Endothelial cell of umbilical vein (primary cell): ENCODE measurements around the gene ITPRIP.

Experiments used
- CTCF ChIP-seq, 2 donors: IDR thresholded peaks; 1 replicate in 1 of 2; 2 replicates in 1 of 2; pipeline ENCODE4 v1.5.1; 2011; ENCODE audit warnings: low read length in 2 of 2, mild to moderate bottlenecking in 2 of 2, moderate library complexity in 2 of 2, control low read depth in 1 of 2, inconsistent platforms in 1 of 2, low read depth in 1 of 2; ENCODE audit not compliant: insufficient read depth in 1 of 2; ENCODE audit errors: extremely low read depth in 1 of 2
- EZH2 ChIP-seq: IDR thresholded peaks from 2 replicates; pipeline ENCODE4 v1.6.1; 2012; ENCODE audit warnings: borderline replicate concordance, low read depth, mild to moderate bottlenecking, moderate library complexity, low read length, inconsistent platforms; ENCODE audit not compliant: severe bottlenecking
- GATA2 ChIP-seq: IDR thresholded peaks from 2 replicates; pipeline ENCODE4 v1.7.0; 2011; ENCODE audit warnings: low read depth, mild to moderate bottlenecking, moderate library complexity, mixed read lengths, low read length; ENCODE audit not compliant: insufficient read length, insufficient read depth
- JUN ChIP-seq: IDR thresholded peaks from 2 replicates; pipeline ENCODE4 v1.6.1; 2011; ENCODE audit warnings: borderline replicate concordance, low read depth; ENCODE audit not compliant: insufficient read length, insufficient read depth
- MAX ChIP-seq: IDR thresholded peaks from 2 replicates; pipeline ENCODE4 v1.6.1; 2011; ENCODE audit not compliant: insufficient read depth, insufficient read length
- MYC ChIP-seq: IDR thresholded peaks from one replicate; pipeline ENCODE4 v1.6.1; 2011; ENCODE audit warnings: mild to moderate bottlenecking, low read depth, low read length
- POLR2A ChIP-seq: IDR thresholded peaks from 2 replicates; pipeline ENCODE4 v1.6.1; 2012; ENCODE audit warnings: low read depth, mild to moderate bottlenecking, control low read depth, low read length
- POLR2AphosphoS5 ChIP-seq: IDR thresholded peaks from 2 replicates; pipeline ENCODE4 v1.6.1; 2012; ENCODE audit warnings: low read depth, mild to moderate bottlenecking, control low read depth, low read length, moderate library complexity; ENCODE audit not compliant: insufficient read depth

GRCh38 chr10:104317726-104318299 lies 20.5 kb downstream of the ITPRIP start:
- TF ChIP-seq JUN (no peak), POLR2A (no peak), CTCF (IDR thresholded peaks at IDR 0.05; ENCODE audit: extremely low read depth in 1 of 2, insufficient read depth in 1 of 2, low read depth in 1 of 2, low read length in 2 of 2) (no peak), MYC (no peak), MAX (no peak), EZH2 (no peak), GATA2 (no peak), POLR2AphosphoS5 (no peak)
